Posterior vena cava (tissue), 2 donors: ENCODE data around the gene EPN2. TPM values are rescaled to one million over a fixed set of nuclear protein-coding genes. Genes with fewer than 3 reads are reported as not detected.

Experiments
- DNase-seq: peaks from one replicate; pipeline ENCODE4 v3.0.0-alpha.2; 2020; ENCODE audit warnings: low spot score
- intact Hi-C, 2 donors: fragments of 100-400 bp; cut with DNase I; formaldehyde crosslinking; loops; one replicate each; pipeline versions ENCODE4 v1.14.1 to v1.14.2; 2022 to 2023
- total RNA-seq, 2 donors: library from RNA; stranded (reverse); fragmentation: NEBNext Ultra II Directional; extraction: Animal tissue kit (Norgen Biotek cat#: 25700); gene quantifications; one replicate each; pipeline ENCODE4 v1.2.1, GENCODE V29; 2021
- donor health status: DM: yes; HTN: yes; CAD: no.
- donor health status: DM: yes; HTN: yes; CAD: no.

EPN2 gene
- total RNA-seq, 2 donors from 2014 or later, result 50.7 to 67.6 TPM

GRCh38 chr17:19366637-19366972 lies 129.4 kb downstream of the EPN2 start:
- intact Hi-C loops, result loop anchor here in 1 of 2 donors (10.0 kb wide), 1 partner anchor 398 kb away; no protein-coding TSS in a partner anchor
- DNase-seq, result no peak

GRCh38 chr17:19368229-19368628 lies 131.1 kb downstream of the EPN2 start:
- DNase-seq, result peak; percentile 56
- intact Hi-C loops, result loop anchor here in 1 of 2 donors (10.0 kb wide), 1 partner anchor 397 kb away; no protein-coding TSS in a partner anchor

- intact Hi-C loops, result loop anchor here in 1 of 2 donors (10.0 kb wide), 1 partner anchor 396 kb away; no protein-coding TSS in a partner anchor
- no peak for DNase-seq
Measured at GRCh38 chr17:19369107-19369778, 132.1 kb downstream of the EPN2 start.

DNA sequence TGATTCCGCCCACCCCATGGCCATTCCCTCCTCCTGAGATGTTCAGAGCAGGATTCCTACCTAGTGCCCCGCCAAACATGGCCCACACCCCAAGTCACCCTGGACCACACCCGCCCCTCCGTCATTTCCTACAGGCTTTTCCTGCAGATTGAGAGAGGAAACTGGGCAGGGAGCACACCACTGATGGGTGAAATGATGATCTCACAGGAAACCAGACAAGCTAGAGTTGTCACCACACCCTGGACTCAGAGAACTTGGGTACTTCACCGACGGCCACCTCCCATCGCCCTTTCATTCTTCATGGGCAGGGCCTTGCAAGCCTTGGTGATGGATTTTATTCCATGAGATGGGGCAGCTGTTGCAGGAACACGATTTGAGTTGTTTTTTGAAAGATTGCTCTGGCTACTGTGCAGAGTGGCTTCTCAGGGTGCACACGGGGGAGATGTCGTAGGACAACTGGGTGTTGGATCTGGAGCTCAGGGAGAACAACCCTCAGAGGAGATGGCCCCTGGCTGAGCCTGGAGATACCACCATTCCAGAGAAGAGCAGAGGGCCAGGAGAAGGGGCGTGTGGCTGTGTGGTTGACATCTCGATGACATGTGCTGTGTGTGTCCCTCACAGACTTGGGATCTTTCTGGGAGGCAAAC lies 132.8 kb downstream of the EPN2 start:
- DNase-seq, result no peak
- intact Hi-C loops, result loop anchor here in 1 of 2 donors (10.0 kb wide), 1 partner anchor 395 kb away; no protein-coding TSS in a partner anchor

- intact Hi-C loops, result no loop called here
- no peak for DNase-seq
Measured at GRCh38 chr17:19370493-19370960, 133.4 kb downstream of the EPN2 start.

- DNase-seq, result no peak
- intact Hi-C loops, result no loop called here
Measured at GRCh38 chr17:19371259-19372010, 134.3 kb downstream of the EPN2 start.

DNA sequence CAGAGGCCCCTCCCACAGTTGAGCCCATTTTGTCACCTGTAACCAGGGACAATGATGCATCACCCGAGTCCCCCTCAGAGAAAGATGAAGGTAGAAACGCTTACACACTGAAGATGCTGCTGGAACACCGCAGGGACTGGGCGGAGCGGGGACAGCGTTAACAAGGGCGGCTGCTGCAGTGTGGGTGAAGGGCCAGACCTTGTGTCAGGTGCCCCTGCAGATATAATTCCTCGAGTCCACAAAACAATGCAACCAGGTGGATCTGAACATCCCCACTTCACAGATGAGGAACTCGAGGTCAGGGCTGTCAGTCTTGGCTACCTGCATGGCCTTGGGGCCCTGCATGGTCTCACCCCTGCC lies 134.8 kb downstream of the EPN2 start:
- intact Hi-C loops, result no loop called here
- DNase-seq, result no peak

DNA sequence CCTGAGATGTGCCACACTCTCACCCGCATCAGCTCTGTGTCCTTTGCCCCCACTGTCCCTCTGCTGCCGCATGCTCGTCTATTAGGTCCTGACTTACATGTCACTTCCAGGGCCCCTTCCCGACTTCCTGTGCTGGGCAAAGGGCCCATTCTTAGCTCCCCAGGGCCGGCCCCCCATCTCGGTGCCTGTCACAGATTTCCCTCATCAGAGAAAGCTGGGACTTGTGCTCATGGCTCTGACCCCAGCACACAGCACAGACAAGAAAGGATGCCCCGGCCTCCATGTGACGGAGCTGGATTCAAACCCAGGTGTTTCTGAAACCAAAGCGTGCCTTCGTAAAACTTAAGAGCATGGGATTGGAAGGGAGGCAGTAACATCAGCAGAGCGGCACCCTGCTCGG lies 135.3 kb downstream of the EPN2 start:
- intact Hi-C loops, result no loop called here
- DNase-seq, result no peak

DNA sequence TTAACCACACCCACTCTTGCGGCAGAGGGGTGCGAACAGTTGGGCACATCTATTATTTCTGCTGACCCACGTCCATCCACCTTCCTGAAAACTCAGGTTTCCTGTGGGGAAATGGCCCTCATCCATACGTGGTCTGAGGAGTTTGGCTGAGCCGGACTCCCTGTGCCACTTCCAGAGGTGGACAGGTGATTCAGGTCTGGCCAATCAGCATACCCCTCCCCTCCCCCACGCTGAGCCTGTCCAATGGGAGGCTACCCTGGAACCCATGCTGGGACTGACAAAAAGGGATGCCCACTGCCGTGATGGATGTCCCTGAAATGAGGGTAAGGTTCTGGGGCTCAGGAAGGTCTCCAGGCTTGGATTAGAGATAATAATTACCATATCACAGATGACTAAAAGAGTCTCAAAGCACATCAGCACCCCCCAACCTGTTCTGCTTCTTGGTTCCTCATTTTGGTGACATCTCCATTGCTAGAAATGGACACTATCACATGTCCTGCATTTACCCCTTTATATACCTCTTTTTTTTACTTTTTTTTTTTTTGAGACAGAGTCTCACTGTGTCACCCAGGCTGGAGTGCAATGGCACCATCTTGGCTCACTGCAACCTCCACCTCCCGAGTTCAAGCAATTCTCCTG lies 135.8 kb downstream of the EPN2 start:
- DNase-seq, result no peak
- intact Hi-C loops, result no loop called here

- DNase-seq, result no peak
- intact Hi-C loops, result no loop called here
Measured at GRCh38 chr17:19374136-19374535, 137.0 kb downstream of the EPN2 start.

DNA sequence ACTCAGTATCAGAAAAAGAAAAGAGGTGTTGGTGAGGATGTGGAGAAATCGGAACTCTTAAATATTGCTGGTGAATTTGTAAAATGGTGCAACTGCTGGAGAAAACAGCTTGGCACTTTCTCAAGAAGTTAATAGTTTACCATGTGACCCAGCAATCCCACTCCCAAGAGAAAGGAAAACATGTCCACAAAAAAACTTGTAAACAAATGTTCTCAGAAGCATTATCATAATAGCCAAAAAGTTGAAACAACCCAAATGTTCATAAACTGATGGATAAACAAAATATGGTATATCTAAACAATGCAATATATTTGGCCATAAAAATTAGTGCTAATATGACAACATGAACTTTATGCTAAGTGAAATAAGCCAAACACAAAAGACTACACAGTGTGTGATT lies 138.6 kb downstream of the EPN2 start:
- intact Hi-C loops, result no loop called here
- no peak for DNase-seq

DNA sequence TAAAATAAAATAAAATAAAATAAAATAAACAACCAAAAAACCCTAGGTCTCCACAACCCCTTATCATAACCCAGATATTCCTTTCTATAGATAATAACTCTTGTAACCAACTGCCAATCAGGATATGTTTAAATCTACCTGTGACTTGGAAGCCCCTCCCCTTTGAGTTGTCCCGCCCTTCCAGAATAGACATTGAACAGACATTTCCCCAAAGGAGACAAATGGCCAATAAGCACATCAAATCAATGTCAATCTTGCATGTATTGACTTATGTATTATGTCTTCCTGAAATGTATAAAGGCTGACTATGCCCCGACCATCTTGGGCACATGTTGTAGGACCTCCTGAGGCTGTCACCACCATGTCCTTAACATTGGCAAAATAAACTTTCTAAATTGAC lies 139.6 kb downstream of the EPN2 start:
- intact Hi-C loops, result no loop called here
- no peak for DNase-seq

DNA sequence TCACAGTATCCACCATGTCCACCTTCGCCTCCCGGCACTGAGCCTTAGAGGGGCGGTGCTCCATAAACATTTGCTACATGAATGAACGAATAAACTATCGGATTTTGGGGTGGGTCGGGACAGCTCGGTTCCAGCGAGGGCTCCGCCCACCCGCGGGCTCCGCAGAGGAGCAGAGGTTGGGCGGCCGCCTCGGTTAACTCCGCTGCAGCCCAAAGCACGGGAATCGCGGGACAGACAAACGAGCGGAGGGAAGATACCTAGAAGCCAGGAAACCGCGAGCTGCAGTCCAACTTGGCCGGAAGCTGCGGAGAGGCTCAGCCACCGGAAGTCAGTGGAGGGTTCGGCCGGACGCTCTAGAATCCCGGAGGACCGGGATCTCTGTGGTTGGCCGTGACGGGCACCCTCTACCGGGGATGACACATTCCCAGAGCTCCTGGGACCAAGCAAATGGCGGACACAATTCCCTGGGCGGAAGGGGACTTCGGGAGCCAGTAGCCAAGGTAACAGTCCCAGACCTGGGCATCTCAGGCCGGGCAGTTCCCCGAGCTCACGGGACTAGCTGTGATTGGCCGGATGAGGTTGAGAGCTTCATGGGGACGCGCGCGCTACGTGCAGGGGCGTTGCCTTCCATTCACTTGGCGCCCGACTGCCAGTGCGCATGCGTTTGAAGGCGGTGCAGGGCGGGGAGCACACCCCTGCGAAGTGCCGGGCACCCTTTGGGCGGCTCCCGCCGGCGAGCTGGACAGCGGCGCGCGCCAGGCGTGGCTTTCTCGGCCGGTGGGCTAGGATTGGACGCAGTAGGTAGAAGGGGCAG lies 140.6 kb downstream of the EPN2 start:
- intact Hi-C loops, result no loop called here
- DNase-seq, result peak; percentile 99

DNA sequence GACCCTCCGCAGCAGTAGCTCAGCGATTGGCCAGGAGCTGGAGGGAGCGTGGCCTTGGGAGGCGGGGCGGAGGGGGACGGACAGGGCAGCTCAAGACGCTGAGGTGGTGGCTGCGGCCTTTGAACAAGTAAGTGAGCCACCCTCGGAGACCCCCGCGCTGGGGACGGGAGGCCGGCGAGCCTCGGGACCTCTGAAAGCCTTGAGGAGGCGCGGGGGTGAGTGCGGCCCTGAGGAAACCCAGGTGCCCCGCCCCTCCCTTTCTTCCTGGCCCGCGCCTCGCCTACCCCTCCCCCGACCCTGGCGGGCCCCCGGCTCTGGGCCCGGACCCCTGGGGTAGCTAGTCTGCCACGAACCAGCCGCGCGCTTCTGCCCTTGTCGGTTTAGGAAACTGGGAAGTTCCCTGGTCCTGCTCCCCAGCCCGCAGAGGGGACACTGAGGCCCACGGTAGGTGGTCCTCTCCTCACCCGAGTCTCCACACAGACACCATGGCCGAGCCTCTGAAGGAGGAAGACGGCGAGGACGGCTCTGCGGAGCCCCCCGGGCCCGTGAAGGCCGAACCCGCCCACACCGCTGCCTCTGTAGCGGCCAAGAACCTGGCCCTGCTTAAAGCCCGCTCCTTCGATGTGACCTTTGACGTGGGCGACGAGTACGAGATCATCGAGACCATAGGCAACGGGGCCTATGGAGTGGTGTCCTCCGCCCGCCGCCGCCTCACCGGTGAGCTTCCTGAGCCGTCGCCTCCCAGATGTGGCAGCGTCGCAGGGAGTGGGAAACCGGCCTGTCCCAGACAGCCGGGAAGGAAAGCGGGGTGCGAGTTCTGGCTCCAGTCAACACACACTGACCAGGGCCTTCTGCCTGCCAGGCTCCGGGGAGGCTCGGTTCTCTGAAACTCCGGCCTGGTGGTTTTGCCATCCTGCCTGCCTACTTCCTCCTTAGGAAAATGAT lies 141.5 kb downstream of the EPN2 start, which contains the start of gene MAPK7:
Gene MAPK7, plus strand, starts transcription at position 83 of the 945 bp plus-strand sequence. Its CDS starts 403 bp downstream, at position 486.
- no peak for DNase-seq
- intact Hi-C loops, result no loop called here

GRCh38 chr17:19379361-19380065 lies 142.3 kb downstream of the EPN2 start:
- DNase-seq, result peak; percentile 46
- intact Hi-C loops, result no loop called here

DNA sequence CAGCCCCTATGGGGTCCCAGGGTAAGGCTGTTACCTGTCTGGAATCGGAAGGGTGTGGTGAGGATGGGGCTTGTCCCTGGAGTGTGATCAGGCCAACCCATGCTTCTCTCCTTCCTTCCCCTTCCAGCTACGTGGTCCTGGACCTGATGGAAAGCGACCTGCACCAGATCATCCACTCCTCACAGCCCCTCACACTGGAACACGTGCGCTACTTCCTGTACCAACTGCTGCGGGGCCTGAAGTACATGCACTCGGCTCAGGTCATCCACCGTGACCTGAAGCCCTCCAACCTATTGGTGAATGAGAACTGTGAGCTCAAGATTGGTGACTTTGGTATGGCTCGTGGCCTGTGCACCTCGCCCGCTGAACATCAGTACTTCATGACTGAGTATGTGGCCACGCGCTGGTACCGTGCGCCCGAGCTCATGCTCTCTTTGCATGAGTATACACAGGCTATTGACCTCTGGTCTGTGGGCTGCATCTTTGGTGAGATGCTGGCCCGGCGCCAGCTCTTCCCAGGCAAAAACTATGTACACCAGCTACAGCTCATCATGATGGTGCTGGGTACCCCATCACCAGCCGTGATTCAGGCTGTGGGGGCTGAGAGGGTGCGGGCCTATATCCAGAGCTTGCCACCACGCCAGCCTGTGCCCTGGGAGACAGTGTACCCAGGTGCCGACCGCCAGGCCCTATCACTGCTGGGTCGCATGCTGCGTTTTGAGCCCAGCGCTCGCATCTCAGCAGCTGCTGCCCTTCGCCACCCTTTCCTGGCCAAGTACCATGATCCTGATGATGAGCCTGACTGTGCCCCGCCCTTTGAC lies 143.5 kb downstream of the EPN2 start:
- intact Hi-C loops, result no loop called here
- peak; percentile 73 for DNase-seq
